ENCODE results near the gene RAB24.
"Not testable (repeated sequence)": the region's sequence is repeated elsewhere in the genome, so short reads cannot be mapped to it uniquely, and the experiment has no call there.

The RAB24 gene

DNA sequence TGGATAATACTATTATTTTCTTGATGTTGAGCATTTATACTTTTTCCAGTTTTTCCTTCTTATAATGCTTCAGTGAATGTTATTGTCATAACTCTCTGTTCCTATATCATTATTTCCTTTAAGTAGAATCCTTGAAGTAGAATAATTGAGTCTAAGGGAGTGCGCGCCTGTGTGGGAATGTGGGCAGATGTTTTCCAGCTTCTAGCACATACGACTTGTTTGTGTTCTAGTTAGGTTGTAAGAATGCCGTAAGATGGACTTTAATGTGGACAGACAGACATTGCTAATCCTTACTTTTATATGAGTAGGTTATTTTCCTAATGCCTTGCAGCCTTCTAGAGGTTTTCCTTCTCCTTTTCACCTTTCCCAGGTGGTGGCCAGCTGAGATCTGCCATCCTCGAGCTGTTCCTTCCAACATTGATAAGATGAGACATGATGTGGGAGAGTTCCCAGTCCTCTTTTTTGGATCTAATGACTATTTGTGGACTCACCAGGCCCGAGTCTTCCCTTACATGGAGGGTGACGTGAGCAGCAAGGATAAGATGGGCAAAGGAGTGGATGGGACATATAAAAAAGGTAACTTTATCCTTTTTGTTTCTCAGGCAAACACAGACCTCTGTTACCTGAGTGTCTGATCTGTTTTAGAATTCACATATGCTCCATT, 34.2 kb downstream of the RAB24 start:
- Histone ChIP-seq H3K4me1 (ENCODE audit: control insufficient read depth, insufficient read depth, low read length) (no peaks in the 10 kb centered on the region), H3K9ac (ENCODE audit: low read depth, low read length) (no peak overlapping the region), H3K4me3 (ENCODE audit: low read depth, low read length) (no peak overlapping the region), H3K9me3 (ENCODE audit: control insufficient read depth, insufficient read depth, low read length) (no peaks in the 10 kb centered on the region), H3K27me3 (ENCODE audit: control insufficient read depth, insufficient read depth, low read length) (no peaks in the 10 kb centered on the region), H3K36me3 (ENCODE audit: control insufficient read depth, insufficient read depth, low read length) (peaks cover 38% of the 10 kb centered on the region)

DNA sequence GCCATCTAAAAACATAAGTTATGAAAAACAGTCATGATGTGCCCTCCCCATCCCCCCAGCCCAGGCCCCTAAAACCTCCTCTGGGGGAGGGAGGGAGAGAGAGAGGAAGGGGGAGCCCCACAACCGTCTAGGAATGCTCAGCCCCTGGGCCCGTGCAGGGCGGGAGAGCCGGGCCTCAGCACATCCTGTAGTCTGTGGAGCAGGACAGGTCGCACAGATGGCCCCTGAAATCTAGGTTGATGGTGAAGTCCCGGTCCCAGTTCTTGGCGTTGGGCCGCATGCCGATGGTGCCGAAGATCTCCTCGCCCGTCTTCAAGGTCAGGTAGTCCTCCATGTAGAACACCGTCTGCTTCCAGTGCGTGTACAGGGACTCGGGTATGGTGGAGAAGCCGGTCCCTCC, 38.1 kb downstream of the RAB24 start:
- Histone ChIP-seq H3K9me3 (ENCODE audit: control insufficient read depth, insufficient read depth, low read length) (no peaks in the 10 kb centered on the region), H3K4me1 (ENCODE audit: control insufficient read depth, insufficient read depth, low read length) (no peaks in the 10 kb centered on the region), H3K4me3 (ENCODE audit: low read depth, low read length) (no peak overlapping the region), H3K9ac (ENCODE audit: low read depth, low read length) (no peak overlapping the region), H3K27me3 (ENCODE audit: control insufficient read depth, insufficient read depth, low read length) (no peaks in the 10 kb centered on the region), H3K36me3 (ENCODE audit: control insufficient read depth, insufficient read depth, low read length) (peaks cover 31% of the 10 kb centered on the region)

DNA sequence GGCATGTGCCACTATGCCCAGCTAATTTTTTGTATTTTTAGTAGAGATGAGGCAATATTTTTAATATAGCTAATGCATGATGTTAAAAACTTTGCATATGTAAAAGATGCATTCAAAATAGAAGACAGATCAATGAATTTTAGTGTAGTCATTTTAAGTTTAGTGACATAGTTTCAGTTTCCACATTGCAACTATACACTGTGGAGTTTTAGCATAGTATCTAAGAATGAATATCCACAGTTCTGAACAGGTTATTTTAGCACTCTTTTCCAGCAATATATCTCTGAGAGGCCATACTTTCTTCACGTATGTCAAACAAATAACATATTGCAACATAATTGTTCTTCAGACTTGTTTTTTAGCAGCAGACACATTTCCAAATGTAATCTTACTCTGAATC, 39.3 kb downstream of the RAB24 start:
- H3K36me3 ChIP-seq (ENCODE audit: control insufficient read depth, insufficient read depth, low read length), result peaks cover 22% of the 10 kb centered on the region

DNA sequence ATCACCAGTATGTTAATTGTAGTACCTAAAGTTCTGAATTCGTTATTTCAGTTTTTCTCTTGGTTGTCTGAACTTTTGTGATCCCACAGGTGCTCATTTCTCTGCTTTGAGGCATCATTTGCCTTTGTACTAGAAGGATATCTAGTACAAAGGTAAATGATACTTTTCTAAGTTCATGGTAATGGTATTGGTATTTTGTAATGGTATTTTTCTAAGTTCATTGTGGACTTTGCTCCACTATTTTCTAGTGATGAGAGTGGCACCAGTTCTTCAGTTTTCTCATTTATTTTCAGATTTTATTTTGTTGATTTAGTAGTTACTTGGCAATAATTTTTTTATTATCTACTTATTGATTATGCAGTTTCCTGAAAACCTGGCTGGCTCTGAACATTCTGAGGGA, 42.0 kb downstream of the RAB24 start:
- Histone ChIP-seq H3K36me3 (ENCODE audit: control insufficient read depth, insufficient read depth, low read length) (peaks cover 15% of the 10 kb centered on the region), H3K4me3 (ENCODE audit: low read depth, low read length) (no peak overlapping the region), H3K9me3 (ENCODE audit: control insufficient read depth, insufficient read depth, low read length) (no peaks in the 10 kb centered on the region), H3K27me3 (ENCODE audit: control insufficient read depth, insufficient read depth, low read length) (no peaks in the 10 kb centered on the region), H3K4me1 (ENCODE audit: control insufficient read depth, insufficient read depth, low read length) (no peaks in the 10 kb centered on the region), H3K9ac (ENCODE audit: low read depth, low read length) (no peak overlapping the region)

More for the DNA sequence above, 39.3 kb downstream of the RAB24 start:
- Histone ChIP-seq H3K9ac (ENCODE audit: low read depth, low read length) (no peak overlapping the region), H3K4me1 (ENCODE audit: control insufficient read depth, insufficient read depth, low read length) (no peaks in the 10 kb centered on the region), H3K27me3 (ENCODE audit: control insufficient read depth, insufficient read depth, low read length) (no peaks in the 10 kb centered on the region), H3K4me3 (ENCODE audit: low read depth, low read length) (no peak overlapping the region), H3K9me3 (ENCODE audit: control insufficient read depth, insufficient read depth, low read length) (no peaks in the 10 kb centered on the region)

DNA sequence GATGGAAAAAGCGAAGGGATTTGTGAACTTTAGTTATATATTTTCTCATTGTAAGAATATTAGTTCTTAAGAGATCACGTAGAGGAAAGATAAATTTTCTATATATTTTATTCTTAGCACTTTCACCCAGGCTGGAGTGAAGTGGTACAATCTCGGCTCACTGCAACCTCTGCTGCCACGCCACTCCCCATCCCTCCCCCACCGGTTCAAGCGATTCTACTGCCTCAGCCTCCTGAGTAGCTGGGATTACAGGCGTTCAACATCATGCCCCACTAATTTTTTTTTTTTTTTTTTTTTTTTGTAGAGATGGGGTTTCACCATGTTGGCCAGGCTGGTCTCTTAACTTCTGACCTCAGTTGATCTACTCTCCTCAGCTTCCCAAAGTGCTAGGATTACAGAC, 42.6 kb downstream of the RAB24 start:
- Histone ChIP-seq H3K9me3 (ENCODE audit: control insufficient read depth, insufficient read depth, low read length) (no peaks in the 10 kb centered on the region), H3K36me3 (ENCODE audit: control insufficient read depth, insufficient read depth, low read length) (peaks cover 11% of the 10 kb centered on the region), H3K27me3 (ENCODE audit: control insufficient read depth, insufficient read depth, low read length) (no peaks in the 10 kb centered on the region)

DNA sequence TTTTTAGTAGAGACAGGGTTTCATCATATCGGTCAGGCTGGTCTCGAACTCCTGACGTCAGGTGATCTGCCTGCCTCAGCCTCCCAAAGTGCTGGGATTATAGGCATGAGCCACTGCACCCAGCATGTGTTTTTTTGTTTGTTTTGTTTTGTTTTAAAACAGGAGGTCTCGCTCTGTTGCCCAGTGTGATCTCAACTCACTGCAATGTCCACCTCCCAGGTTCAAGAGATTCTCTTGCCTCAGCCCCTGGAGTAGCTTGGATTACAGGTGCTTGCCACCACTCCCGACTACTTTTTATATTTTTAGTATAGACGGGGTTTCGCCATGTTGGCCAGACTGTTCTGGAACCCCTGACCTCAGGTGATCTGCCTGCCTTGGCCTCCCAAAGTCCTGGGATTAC, 44.8 kb downstream of the RAB24 start:
- not testable (repeated sequence) for H3K9me3 ChIP-seq (ENCODE audit: control insufficient read depth, insufficient read depth, low read length); H3K4me3 ChIP-seq (ENCODE audit: low read depth, low read length); H3K27me3 ChIP-seq (ENCODE audit: control insufficient read depth, insufficient read depth, low read length); H3K4me1 ChIP-seq (ENCODE audit: control insufficient read depth, insufficient read depth, low read length); H3K9ac ChIP-seq (ENCODE audit: low read depth, low read length)
- peaks cover 17% of the 10 kb centered on the region for H3K36me3 ChIP-seq (ENCODE audit: control insufficient read depth, insufficient read depth, low read length)

More for the DNA sequence above, 42.6 kb downstream of the RAB24 start:
- Histone ChIP-seq H3K4me1 (ENCODE audit: control insufficient read depth, insufficient read depth, low read length) (no peaks in the 10 kb centered on the region), H3K4me3 (ENCODE audit: low read depth, low read length) (no peak overlapping the region), H3K9ac (ENCODE audit: low read depth, low read length) (no peak overlapping the region)

DNA sequence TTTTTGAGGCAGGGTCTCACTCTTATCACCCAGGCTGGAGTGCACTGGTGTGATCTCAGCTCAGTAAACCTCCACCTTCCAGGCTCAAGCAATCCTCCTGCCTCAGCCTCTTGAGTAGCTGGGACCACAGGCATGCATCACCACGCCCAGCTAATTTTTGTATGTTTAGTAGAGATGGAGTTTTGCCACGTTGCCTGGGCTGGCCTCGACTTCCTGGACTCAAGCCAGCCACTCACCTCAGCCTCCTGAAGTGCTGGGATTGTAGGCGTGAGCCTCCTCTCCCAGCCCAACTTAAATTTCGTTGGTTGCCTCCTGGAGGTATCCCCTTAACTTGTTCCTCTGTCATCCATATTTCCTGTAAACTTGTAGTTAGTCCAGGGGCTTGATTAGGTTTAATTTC, 47.2 kb downstream of the RAB24 start:
- Histone ChIP-seq H3K27me3 (ENCODE audit: control insufficient read depth, insufficient read depth, low read length) (no peaks in the 10 kb centered on the region), H3K4me3 (ENCODE audit: low read depth, low read length) (no peak overlapping the region), H3K9ac (ENCODE audit: low read depth, low read length) (no peak overlapping the region), H3K4me1 (ENCODE audit: control insufficient read depth, insufficient read depth, low read length) (no peaks in the 10 kb centered on the region), H3K36me3 (ENCODE audit: control insufficient read depth, insufficient read depth, low read length) (peaks cover 24% of the 10 kb centered on the region), H3K9me3 (ENCODE audit: control insufficient read depth, insufficient read depth, low read length) (no peaks in the 10 kb centered on the region)

DNA sequence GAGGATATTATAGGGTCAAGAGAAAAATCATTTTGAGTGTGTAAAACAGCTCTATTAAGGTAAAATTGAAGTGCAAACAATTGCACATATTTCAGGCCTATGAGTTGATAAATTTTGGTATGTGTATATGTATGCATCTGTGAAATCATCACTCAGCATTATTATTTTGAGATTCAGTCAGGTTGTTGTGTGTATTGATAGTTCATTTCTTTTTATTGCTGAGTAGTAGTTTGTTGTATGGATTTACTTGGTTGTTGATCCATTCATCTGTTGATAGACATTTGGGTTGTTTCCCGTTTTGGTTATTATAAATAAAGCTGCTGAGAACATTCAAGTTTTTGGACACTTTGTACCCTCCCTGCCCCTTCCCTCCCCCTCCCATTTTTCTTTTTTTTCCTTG, 50.3 kb downstream of the RAB24 start:
- H3K4me1 ChIP-seq (ENCODE audit: control insufficient read depth, insufficient read depth, low read length), result no peaks in the 10 kb centered on the region
- H3K9me3 ChIP-seq (ENCODE audit: control insufficient read depth, insufficient read depth, low read length), result no peaks in the 10 kb centered on the region
- H3K27me3 ChIP-seq (ENCODE audit: control insufficient read depth, insufficient read depth, low read length), result no peaks in the 10 kb centered on the region
- peaks cover 27% of the 10 kb centered on the region for H3K36me3 ChIP-seq (ENCODE audit: control insufficient read depth, insufficient read depth, low read length)
- H3K4me3 ChIP-seq (ENCODE audit: low read depth, low read length), result no peak overlapping the region
- H3K9ac ChIP-seq (ENCODE audit: low read depth, low read length), result no peak overlapping the region

Data from iPS-15b (cell line).